ENCODE measurements around the gene CD96.
"Not testable (repeated sequence)": the region's sequence is repeated elsewhere in the genome, so short reads cannot be mapped to it uniquely, and the experiment has no call there.

The CD96 gene

DNA sequence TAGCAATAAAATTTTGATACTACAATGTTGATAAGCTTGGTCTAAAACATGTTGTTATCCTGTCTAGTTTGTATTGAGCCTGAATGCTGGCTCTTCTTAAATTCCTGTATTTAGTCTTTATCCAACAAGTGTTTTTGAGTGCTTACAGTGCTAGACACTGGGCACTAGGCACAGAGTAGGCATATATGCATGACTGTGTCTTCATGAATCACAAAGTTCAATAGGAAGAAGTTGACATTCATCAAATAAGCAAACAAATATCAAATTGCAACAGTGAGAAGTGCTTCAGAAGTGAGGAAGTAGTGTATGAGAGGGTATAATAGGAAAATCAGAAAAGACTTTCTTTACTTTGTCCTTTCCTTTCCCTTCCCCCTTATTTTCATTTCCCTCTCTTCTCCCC lies 6.8 kb downstream of the CD96 start:
- in situ Hi-C loops (cut with MboI; ENCODE audit: low sequenced_read_pairs) = no loop called here

DNA sequence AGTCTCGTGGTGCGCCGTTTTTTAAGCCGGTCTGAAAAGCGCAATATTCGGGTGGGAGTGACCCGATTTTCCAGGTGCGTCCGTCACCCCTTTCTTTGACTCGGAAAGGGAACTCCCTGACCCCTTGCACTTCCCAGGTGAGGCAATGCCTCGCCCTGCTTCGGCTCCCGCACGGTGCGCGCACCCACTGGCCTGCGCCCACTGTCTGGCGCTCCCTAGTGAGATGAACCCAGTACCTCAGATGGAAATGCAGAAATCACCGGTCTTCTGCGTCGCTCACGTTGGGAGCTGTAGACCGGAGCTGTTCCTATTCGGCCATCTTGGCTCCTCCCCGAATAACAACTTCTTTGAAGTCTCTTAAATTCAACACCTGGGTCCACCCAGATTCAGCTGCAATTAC lies 19.9 kb downstream of the CD96 start:
- in situ Hi-C loops (cut with MboI; ENCODE audit: low sequenced_read_pairs) = not testable (repeated sequence)

DNA sequence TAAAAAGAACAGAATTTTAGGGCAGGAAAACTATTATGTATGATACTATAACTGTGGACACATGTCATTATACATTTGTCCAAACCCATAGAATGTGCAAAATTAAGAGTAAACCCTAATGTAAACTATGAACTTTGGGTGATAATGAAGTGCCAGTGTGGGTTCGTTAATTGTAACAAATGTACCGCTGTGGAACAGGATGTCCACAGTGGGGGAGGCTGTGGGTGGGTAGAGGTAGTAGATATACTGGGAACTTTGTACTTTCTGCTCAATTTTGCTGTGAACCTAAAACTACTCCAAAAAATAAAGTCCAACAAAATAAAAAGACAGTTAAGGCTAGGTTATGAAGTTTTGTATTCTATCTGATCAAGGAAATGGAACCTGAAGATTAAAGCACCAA lies 24.8 kb downstream of the CD96 start:
- in situ Hi-C loops (cut with MboI; ENCODE audit: low sequenced_read_pairs) = no loop called here

DNA sequence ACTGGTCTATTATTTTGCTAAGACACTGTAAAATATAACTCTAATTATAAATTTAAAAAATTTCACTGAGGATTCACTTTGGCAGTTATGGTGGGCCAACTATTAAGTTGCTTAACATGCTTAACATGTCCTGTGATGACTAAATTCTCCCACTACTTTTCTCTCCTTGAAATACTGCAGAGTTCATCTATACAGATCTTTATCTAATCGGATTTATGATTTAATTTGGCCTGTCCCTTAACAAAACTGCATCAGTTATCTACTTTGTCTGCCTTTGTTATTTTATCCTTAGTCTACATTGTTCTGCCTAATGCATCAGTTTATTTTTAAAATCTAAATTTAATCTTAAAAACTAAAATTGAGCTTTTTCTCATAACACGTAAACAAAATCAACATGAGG lies 26.4 kb downstream of the CD96 start:
- in situ Hi-C loops (cut with MboI; ENCODE audit: low sequenced_read_pairs) = no loop called here

DNA sequence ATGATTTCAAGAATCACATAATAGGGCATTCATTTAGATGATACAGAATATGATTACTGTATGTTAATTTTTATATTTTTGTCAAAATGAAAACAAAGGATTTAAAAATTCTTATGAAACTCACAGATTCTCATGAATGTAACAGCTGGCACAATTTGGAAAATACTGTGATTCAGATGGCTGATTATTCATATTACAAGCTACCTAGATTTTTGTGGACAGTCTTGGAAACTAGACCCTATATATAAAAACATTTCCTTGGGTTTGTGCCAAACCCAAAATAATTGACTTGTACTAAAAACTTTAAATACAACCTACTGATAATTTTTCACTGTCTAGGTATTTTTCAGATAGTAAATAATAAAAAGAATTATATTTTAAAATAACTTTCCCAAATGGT lies 26.9 kb downstream of the CD96 start:
- in situ Hi-C loops (cut with MboI; ENCODE audit: low sequenced_read_pairs) = no loop called here

DNA sequence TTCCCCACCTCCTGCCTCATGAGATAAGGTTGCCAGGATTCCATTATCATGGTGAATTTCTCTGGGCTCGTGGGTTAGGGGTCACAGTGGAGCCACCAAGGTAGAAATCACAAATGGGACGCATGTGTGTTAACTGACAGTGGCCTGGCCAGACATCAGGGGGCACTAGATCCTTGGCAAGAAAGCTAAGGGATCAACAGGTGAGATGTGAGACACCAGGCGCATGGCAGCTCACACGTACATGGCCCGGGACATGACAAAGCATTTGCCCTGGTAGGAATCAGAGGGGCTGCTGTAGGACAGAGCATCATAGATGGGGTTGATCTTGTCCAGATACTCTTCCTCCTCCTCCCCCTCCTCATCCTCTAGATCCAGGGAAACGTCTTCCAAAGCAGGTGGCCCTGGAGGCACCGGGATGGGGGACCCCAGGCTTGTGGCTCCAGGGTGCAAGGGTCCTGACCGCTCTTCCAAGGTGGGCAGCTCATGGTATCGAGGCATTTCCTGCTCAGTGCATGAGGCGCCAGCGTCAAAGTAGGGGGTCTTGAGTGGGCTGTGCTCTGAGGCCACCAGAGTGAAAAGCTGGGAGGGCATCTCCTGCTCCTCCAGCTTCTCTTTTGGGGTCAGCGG lies 28.5 kb downstream of the CD96 start:
- in situ Hi-C loops (cut with MboI; ENCODE audit: low sequenced_read_pairs) = no loop called here

DNA sequence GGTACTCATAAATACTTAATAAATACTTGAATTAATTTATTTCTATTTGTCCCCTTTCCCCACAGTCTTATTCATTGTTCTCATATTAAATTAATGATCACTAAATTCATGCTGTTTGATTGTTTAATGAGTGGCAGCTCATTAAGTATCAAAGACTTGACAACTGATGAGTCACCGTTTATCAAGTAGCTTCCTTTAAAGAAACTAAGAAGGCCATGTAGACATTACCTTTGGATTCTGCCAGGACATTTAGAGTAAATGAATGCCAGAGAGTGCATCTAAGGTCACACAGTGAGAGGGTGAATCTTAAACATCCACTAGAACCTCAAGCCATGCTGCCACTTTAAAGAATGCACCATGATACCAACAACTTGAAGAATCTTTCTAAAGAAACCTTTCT lies 29.3 kb downstream of the CD96 start:
- in situ Hi-C loops (cut with MboI; ENCODE audit: low sequenced_read_pairs) = no loop called here

DNA sequence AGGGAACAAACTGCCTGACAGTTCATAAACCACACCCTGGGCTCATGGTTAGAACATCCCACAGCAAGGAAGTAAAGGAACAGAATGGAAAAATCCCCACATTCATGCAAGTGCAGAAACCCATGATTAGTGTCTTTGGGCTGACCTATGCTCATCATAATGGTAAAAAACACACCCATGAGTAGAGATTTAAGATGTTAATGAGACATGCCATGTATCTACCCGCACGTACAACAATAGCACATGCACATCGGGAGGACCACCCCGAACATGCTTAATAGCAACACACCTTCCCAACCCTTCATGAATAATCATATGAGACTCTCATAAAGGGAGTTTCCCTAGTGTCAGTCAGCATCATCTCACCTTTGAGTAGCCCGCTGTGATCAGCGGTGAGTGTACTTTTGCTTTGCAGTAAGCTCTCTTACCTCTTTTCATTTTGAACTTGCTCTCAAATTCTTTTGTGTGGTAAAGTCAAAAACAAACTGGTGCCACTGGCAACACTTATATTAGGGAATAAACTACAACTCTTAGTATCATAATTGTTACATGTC lies 30.0 kb downstream of the CD96 start:
- in situ Hi-C loops (cut with MboI; ENCODE audit: low sequenced_read_pairs) = no loop called here

DNA sequence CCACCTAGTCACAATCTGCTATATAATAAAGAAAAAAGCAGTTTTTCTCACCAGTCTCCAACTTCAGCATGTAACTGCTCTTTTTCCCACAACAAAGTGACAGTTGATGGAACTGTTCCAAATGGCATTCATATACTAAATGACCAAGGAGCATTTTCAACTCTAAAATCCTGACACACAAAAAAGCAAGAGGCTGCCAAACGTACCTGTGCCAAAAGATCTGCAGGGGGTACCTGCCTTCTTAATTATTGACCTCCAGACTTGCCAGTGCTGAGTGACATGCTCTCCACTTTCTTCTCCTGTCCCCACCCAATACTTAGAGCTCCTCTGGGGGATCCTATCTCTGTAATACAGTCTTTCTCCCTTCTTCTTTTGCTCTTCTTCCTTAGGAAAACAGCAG lies 35.1 kb downstream of the CD96 start:
- in situ Hi-C loops (cut with MboI; ENCODE audit: low sequenced_read_pairs) = no loop called here

DNA sequence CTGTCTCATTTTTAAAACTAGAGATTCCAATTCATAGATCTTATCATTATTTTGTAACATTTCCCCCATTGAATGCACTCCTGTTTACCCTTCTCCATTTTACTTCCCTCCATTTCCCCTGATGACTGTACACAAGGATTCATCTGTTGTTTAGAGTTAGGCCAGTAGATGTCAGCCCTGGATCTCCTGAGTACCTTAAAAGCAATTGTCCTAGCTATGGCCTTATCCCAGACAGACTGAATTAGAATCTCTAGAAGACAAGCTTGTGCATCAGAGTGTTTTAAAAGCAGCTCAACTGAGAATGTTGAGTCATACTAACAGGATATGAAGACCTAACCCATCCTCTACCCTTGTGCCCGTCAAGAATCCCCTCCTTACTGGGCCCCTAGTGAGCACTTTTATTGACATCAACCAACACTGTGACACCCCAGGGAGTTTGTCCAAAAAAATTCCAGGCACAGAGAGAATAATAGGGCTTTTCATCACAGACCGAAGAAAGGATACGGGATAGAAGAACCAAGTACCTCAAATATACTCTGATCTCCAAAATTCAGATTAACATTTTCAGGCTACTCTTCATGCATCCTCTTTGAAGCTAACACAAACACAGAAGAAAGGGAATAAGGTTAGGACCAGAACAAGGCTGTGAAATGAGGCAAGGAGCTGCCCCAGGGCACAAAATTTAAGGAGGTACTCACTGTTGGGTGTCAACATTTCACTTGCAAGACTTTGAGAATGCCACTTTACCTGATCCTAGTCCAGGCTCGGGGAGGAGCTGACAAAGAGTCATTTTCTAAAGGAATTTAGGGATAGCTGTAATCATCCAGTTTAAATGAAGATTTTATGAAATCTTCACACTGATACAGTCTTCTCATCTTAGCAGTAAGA lies 36.0 kb downstream of the CD96 start:
- in situ Hi-C loops (cut with MboI; ENCODE audit: low sequenced_read_pairs) = no loop called here

DNA sequence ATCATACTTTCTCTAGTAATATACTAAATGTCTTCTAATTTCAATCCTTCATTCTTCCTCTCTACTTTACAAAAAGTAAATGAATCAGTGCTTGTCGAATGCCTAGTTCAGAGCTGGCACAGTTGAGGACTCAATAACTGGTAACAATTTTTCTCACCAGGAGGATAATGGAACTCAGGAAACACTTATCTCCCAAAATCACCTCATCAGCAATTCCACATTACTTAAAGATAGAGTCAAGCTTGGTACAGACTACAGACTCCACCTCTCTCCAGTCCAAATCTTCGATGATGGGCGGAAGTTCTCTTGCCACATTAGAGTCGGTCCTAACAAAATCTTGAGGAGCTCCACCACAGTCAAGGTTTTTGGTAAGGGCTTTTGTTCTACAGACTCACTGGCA lies 36.9 kb downstream of the CD96 start:
- in situ Hi-C loops (cut with MboI; ENCODE audit: low sequenced_read_pairs) = no loop called here

DNA sequence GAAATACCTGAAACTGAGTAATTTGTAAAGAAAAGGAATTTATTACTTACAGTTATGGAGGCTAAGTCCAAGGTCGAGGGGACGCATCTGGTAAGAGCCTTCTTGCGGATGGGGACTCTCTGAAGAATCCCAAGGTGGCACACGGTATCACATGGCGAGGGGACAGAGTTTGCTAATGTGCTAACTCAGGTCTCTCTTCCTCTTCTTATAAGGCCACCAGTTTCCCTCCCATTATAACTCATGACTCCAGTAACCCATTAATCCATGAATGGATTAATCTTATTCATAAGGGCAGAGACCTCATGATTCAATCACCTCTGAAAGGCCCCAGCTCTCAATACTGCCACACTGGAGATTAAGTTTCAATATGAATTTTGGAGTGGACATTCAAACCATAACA lies 37.5 kb downstream of the CD96 start:
- in situ Hi-C loops (cut with MboI; ENCODE audit: low sequenced_read_pairs) = no loop called here

DNA sequence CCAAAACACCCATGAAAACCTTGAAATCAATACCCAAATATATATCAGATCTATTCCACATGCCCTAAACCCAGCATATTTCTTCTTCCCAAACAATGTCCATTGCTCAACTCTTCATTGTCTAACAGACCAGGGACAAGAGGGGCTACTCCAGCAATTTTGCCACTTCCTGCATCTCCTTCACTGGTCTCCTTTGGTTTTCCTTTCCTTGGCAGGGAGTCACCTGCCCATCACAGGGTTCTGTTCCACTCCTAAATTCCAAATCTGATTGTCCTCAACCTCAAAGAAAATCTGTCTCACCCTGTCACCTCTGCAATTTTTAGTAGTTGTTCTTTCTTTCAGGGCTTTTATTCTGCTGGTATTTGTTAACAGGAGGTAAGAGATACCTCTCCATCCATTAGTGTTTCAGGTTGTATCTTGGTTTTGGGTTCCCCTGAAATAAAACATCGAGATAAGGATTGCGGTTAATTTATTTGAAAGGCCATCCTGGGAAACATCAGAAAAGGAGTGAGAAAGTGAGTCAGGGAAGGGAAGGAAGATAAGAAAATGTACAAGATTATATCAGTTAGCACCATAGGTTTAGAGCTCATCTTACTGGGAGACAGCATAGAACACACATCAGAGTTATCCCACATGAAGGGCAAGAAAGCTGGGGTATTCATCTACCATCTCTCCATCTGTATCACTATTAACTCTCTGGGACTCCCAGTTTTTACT lies 39.6 kb downstream of the CD96 start:
- in situ Hi-C loops (cut with MboI; ENCODE audit: low sequenced_read_pairs) = no loop called here

DNA sequence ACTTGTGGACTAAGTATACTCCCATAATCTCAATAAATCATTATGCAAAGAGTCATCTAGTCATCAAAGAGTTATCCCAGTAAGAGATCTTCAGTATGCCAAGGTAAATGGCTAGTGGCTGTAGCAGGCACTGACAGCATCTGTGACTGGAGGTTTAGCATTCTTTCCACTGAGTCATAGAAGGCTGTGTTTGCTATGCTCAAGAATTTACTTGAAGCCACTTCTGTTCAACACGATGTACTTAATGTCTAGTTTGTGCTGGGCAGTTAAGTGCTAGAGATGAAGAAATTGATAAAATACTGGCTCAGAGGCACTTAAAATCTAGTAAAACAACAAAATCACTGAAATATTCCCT lies 40.1 kb downstream of the CD96 start:
- in situ Hi-C loops (cut with MboI; ENCODE audit: low sequenced_read_pairs) = no loop called here

DNA sequence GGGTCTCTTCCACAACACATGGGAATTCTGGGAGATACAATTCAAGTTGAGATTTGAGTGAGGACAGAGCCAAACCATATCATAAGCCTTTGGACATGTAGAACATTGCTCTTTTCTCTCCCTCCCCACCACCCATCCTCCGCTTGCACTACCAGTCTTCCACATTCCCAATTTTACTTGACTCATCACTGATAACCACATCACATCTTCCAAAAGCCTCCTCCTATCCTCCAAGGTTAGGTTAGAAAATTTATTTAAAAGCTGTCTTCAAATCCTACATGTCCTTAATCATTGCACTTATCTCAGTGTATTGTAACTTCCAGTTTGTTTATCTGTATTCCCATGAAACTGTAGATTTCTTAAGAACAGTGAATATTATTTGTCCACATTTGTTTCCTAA lies 42.7 kb downstream of the CD96 start:
- in situ Hi-C loops (cut with MboI; ENCODE audit: low sequenced_read_pairs) = no loop called here

DNA sequence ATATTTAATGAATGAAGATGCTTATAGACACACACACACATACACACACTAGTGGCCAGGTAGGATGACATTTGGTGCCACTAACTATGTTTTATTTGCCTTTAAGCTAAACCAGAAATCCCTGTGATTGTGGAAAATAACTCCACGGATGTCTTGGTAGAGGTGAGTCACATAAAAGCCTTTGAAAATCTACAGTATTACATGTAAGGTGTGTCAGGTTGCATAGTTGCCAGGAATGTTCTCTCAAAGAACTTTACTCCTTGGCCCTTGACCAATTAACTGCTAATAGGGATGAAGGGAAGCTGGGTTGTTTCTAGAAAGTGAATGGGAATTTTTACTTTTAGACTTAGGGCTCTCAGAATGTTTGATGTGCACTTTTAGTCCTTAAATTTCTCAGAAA lies 43.2 kb downstream of the CD96 start:
- in situ Hi-C loops (cut with MboI; ENCODE audit: low sequenced_read_pairs) = no loop called here

DNA sequence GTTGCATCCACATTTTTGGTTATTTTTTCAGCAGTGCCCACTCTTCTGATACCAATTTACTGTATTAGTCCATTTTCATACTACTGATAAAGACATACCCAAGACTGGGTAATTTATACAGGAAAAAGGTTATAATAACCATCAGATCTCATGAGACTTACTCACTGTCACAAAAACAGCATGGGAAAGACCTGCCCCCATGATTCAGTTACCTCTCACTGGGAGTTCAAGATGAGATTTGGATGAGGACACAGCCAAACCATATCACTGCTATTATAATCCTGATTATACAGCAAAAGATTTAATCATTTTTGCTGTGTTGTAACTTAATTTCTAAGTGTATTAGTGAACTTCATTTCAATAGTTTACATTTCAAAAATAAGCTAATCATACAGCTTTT lies 46.5 kb downstream of the CD96 start:
- in situ Hi-C loops (cut with MboI; ENCODE audit: low sequenced_read_pairs) = no loop called here

DNA sequence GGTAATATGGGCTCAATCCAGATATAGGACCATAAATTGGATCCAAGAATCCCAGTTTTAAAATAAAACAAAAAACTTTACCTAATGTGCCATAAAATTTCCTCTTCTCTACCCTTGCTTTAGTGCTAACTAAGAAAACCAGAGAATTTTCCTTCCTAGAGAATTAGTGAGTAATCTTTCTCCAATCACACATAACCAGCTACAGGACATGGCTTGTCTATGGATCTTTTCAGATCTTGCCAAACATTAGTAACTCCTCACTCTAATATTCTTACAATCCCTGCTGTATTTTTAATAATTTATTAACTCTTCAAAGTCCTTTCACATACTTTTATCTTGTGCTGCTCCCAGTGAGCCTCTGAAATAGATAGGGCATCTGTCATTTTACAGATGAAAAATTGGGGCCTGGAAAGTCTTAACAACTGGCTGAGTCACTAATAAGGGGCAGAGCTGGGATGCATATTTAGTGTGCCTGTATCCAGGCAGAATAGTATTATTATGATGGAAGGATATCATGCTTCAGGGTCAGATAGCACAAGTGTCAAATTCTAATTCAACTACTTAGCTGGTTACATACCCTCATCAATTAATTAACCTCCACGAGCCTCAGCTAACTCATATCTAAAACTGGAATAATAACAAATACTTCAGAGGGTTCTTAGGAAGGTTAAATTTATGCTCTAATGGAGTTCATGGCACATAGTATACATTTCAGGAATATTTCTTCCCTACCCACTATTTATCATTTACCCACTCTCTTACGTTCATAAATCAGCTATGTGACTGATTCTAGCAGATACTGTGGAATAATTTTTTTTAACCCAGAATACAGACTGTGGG lies 47.5 kb downstream of the CD96 start:
- in situ Hi-C loops (cut with MboI; ENCODE audit: low sequenced_read_pairs) = no loop called here

DNA sequence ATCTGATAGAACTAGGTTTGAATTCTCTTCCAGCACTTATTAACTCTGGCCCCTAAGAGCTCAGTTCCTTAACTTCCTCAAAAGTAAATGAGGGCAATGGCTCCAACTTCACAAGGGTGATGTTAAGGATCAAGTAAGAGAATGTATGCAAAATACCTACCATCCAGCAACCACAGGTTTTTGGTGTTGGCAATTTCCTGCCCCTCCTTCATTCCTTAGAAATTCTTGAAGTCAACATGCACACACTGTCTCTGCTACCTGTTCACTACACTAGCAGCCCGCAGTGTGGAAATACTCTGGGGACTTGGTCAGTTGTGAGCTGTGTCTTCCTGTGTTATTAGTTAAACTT lies 48.1 kb downstream of the CD96 start:
- in situ Hi-C loops (cut with MboI; ENCODE audit: low sequenced_read_pairs) = no loop called here

DNA sequence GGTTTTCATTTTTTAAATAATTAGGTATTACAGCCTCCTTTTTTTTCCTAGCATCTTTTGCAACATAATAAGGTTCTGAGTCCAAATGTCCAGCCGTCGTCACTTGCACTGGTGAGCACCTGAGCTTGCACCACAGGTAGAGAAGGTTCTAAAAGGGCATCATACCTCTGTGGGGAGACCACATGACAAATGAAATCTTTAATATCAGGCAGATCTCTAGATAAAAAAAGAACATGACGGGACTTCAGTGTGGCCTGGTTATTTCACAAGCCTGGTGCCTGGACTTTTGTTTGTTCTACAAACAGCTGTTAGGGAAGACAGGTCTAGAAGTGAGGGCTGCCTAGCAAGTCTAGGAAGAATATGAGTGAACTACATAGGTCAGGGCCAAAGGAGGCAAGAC lies 49.6 kb downstream of the CD96 start:
- in situ Hi-C loops (cut with MboI; ENCODE audit: low sequenced_read_pairs) = no loop called here

DNA sequence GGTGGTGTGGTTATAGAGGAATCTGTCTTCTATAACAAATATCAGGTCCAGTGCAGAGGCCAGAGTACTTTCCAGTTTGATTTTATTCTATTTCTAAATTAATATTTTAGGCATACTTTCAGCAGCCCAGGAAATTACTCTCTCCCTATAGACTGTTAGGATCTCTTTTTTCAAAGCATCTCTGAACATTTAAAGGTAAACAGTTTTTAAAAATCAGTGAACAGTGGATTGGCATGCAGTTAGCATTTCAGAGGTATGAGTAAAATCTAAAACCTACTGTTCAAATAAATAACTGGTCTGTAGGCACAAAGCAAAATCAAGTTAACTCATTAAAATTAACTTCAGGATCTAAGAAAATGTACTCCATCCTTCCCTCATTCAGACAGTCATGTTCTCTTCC lies 50.1 kb downstream of the CD96 start:
- in situ Hi-C loops (cut with MboI; ENCODE audit: low sequenced_read_pairs) = no loop called here
